ENCODE measurements around the gene PEAK1.
"Not testable (repeated sequence)": the region's sequence is repeated elsewhere in the genome, so short reads cannot be mapped to it uniquely, and the experiment has no call there.

The PEAK1 gene

DNA sequence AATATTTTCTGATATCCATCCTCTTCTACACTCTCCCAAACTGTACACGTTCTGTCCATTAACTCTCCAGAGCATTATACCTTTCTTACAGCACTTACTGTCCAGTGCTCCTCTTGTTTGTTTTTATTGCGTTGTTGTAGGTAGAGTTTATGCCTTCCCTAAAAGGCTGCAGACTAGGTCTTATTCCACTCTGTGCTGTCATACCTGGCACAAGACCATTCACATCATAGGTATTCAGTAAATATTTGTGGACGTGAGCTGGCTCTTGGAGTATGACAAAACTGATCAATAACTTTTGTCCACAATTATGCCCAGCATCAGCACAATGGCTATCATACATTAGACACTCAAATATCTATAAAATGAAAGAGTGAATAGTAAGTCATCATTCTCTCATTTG lies 5.2 kb upstream of the PEAK1 start:
- no peak for DNase-seq

DNA sequence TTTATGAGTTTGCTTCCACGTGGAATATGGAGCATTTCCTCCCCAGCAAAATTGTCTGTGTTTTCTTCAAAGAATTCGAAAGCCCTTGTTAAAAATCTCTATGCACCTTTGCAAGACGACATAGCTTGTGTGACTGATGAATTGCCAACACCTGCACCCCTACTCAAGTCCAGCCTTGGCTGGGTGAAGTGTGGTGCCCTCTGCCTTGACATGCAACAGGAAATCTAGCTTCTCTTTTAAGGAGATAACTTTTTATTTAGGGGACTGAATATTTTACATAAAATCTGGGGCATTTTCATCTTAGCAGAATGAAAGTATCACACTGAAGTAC lies 1.4 kb upstream of the PEAK1 start:
- no peak for DNase-seq

DNA sequence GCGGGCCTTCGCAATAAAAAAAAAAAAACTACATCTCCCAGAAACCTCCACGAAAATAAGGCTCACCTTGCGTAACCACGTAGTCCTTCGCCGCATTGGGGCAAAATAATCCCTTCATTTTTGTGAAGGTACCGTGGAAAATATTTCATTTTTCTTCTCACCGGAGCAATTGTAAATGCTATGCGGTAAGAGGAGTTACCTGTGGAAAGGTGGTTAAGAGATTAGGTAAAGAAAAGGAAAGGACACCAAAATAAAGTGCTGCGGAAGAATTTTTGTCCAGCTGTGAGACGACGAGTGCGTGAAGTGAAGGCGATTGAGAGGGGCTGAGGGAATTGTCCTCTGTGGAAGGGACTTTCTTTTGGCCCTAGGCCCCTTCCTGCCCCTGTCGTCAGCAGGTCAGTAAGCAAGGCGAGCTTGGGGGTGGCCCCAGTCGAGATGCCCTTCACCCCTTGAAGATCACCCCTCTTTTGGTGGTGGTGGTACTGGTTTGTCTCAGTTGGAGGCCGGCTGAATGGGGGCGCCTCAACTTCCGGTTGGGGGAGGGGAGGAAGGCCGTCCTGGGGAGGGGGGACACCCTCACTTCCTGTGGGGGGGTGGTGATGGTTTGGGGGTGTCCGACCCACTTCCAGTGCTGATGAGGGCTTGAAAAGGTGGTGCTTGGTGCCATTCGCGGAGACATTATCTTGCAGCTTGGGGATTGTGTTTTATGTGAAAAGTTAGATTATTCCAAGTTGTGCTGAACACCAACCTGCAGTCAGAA lies 886 bp upstream of the PEAK1 start, which contains the start of gene HMG20A:
TSS of gene HMG20A (plus strand) at position 279 of the 760 bp plus-strand sequence. CDS start 37,520 bp downstream, outside the sequence.
- peak; percentile 81 for DNase-seq

DNA sequence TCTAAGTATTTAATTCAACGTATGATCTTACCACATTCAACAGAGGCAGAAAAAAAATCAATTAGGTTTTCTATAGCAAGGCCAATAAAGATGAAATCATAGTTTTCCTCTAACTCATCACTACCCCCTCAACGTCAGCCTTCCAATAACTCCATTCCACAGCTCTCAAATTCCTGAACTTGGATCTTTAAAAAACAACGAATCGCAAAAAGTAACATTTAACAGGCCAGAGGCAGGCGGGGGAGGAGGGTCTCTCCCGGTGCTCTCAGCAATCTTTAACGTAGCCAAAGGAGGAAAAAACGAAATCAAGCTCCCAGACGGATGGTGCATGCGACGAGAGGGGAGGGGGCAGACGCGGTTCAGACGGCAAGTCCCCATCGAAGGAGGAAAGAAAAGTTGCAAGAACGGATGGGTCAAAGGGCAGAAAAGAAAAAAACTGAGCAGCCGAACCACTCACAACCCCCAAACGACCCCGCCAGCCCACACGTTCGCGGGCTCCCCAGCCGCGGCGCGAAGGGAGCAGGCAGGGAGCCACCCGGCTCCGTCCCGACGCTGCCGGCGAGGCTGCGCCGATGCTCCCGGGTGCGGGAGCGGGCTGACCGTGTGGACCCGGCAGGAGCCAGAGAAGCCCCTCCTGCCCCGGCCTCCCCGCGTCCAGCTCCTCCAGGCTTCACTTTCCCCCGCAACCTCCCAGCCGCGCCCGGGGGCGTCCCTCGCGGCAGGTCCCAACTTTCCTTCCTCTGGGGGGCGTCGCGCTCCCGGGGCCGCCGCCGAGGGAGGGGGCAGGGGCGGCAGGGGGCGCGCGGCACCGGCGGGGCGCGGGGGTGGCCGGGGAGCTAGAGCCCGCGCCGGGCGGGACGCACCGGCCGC lies 703 bp downstream of the PEAK1 start:
- no peak for DNase-seq

DNA sequence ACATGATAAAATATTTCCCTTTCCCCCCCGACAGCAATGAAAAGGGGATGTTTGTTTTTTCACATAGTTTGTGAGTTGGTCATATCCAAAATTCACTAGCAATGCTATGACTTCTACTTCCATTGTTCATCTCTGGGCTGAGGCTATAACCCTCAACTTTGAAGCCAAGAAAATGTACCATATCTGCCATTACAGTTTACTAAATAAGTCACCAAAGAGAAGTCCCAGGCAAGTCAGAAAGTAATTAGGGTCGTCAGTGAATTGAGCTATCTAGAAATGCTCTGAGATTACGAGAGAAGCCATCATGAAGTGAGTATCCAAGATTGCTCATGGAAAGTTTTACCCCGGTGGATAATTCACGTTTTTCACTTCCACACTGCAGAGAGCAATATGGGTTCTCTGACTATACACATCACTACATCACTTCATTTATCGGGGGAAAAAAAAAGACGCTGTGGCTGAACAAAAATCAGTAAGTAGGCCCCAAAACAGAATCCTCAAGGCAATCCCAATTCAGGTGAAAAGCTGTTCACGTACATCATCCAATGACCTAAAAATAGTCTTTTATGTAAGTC lies 1.4 kb downstream of the PEAK1 start:
- DNase-seq, result no peak

DNA sequence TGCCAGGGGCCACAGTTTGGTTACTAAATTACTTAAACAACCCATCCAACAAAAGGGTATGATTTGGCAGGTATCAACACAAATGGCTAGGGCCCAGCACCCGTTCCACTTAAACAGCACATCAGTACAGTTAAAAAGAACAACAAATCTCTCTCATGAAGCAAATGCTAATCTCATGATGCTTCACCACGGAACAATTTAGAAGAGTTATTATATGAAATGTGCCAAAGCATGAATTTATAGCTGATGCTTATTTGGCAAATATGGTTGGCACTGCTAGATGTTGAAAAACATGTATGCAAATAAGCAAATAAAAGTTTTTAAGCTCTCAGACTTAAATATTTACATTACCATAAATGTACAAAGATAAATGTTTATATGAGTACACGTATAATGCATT lies 2.3 kb downstream of the PEAK1 start:
- DNase-seq, result no peak

DNA sequence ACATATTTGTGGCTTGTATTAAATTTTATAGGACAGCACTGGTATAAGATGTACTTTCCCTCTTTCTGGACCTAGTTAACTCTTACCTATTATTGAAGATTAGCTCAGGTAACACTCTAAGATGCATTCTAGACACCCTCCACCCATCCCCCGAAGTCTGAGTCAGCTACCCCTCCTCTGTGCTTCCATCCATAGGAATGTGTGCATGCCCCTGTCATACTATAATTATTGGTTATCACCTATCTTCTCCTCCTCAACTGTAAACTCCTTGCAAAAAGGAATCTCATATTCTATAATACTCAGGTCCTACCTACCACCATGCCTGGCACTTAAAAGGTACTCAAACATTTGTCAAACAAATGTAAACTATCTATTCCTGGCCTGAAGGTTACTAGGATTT lies 3.0 kb downstream of the PEAK1 start:
- DNase-seq, result no peak

DNA sequence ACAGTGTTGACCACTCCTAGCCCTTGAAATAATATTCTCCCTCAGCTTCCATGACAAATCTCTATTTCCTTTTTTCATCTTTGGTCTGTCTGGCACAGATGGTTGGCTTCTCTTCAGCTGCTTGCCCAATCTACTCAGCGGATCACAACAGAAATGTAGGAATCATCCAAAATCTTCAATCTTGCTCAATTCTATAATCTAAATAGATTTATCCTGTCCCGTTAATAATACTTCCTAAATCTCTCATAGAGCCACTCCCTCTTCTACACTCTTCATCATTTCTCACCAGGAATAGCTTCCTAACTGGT lies 3.8 kb downstream of the PEAK1 start:
- no peak for DNase-seq

DNA sequence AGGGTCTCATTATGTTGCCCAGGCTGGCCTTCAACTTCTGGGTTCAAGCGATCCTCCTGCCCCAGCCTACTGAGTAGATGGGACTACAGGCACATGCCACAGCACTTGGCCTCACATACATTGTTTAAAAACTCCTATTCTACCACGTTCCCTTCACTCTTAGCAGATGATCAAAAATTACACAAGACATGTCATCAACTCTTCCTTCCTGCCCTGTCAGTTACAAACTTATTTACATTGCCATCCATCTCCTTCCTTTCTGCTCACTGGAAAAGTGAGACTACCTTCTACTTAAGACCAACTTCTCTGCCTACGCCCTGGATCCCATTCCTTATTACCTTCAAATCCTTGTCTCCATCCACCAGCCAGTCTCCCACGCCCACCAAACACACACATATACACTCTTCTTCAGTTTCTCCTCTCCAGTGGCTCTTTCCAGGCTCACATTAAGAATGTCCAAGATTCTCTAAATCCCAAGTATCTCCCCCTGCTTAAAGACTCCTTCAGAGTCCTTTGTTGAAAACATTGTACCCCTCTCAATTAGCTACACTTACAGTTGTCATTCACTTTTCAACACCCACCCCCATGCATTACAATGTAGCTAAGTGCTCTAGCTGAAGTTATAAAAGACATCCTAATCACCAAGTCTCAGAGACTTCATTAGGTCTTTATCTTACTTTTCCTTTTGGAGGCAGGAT lies 4.3 kb downstream of the PEAK1 start:
- DNase-seq, result no peak

DNA sequence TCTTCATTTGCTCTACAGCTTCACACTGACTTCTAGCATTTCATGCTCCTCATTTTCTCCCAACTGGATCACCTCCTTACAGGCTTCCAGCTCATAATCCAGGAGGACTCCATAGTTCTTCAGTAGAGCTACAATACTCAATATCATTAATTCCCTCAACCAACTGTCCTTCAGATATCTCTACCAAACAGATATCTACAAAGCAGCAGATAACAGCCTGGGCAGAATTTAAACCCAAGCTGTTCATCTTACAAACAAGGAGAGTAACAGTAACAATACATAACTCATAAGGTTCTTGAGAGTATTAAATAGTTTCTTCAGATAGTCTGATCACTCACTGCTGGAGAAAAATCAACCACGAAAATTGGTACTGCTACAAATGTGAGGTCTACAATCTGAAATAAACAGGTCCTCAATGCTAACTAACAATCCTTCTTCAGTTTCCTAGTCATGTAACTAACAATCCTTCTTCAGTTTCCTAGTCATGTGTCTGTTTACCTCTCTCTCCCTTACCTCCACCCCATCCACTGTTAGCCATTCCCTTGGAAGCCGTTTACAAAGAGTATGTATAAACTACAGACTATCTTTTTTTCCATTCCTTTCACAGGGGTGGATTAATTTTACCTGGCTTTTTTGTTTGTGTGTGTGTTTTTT lies 5.0 kb downstream of the PEAK1 start:
- DNase-seq, result no peak

DNA sequence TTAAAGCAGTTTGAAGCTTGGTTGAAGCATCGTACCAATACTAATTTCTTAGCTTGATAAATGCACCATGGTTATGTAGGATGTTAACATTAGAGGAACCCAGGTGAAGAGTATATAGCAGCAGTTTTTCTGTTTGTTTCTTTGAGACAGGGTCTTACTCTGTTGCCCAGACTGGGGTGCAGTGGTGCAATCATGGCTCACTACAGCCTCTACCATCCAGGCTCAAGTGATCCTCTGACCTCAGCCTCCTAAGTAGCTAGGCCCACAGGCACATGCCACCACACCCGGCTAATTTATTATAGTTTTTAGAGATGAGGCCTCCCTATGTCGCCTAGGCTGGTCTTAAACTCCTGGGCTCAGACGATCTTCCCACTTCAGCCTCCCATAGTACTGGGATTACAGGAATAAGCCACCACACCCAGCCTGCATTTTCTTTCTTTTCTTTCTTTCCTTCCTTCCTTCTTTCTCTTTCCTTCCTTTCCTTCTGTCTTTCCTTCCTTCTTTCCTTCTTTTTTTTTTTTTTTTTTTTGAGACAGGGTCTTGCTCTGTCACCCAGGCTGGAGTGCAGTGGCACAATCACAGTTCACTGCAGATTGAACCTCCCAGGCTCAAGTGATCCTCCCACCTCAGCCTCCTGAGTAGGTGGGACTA lies 6.1 kb downstream of the PEAK1 start:
- no peak for DNase-seq

DNA sequence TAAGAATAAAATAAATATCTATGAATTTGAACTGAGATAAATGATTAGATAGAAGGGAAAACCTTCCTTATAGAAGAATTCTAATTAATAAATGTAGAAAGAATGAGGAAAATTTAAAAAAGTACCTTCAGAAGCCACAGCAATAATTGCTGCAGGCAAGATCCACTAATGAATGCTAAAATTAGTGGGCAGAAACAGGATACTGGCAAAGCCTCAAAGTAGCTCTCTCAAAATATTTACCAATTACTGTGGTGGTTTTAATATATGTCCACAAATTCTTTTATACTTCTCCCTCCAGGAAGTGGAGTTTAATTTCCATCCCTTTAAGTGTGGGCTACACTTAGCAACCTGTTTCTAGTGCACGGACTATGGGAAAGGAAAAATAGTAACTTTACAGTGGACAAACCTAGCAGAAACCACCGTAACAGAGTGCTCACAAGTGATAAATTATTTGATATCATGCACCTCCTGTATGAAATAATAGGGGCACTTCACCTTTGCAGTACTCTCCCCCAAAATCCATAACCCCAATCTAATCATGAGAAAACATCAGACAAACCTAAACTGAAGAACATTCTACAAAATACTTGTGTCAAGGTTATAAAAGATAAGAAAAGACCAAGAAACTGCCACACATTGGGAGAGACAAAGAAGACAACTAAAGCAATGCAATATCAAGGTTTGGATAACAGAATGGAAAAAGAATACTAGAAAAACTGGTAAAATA lies 6.8 kb downstream of the PEAK1 start:
- no peak for DNase-seq

DNA sequence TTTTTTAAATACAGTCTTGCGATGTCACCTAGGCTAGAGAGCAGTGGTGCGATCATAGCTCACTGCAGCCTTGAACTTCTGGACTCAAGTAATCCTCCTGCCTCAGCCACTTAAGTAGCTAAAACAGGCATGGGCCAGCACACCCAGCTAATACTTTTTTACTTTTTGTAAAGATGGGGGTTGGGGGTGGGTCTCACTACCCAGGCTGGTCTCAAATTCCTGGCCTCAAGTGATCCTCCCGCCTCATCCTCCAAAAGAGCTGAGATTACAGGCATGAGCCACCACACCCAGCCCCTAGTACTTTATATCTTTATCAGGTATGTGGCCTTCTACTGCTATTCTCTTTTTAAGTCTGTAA lies 8.3 kb downstream of the PEAK1 start:
- no peak for DNase-seq

DNA sequence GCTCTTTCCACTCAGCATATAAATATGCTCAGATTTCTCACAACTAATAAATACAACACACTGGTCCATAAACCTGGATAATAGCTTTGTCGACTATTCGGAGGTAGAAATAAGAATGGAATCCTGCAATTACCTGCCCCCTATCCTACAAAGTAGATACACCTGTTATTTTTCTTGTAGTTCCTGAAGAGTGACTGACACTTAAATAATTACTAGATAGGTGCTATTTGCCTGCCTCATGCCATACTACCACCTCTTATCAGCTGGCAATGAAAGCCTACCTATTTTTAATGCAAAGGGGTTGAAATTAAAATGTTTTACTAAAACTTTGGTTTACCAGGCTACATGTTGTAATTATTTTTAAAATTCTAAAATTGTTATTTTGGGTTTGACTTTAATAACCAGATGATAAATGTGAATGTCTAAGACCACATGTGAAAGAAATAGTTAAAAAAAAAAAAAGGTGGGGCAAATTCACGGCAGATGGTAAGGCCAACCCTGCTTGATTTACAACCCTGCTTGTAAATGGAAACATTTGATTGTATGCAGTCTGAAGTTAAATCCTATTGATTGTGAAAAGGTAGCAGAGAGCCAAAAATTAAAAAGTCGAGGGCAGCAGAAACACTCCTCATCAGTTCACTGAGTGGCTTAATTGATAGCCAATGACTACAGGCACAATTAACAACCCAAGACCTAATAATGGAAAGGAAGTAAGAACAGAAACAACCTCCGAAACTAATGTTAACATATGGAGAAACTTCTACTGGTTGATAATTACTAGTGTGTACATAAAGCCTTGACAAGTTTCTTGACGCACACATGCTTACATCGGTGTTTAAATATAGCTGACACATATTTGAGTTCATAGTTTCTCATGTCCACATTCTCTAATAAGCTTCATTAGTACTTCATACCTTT lies 8.9 kb downstream of the PEAK1 start:
- no peak for DNase-seq

DNA sequence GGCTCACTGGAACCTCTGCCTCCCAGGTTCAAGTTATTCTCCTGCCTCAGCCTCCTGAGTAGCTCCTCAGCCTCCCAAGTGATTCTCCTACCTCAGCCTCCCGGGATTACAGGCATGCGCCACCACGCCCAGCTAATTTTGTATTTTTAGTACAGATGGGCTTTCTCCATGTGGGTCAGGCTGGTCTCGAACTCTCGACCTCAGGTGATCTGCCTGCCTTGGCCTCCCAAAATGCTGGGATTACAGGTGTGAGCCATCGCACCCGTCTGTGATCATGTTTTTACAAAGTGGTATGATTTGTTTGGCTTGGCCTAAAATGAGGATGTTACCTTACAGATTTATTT lies 9.8 kb downstream of the PEAK1 start:
- not testable (repeated sequence) for DNase-seq

DNA sequence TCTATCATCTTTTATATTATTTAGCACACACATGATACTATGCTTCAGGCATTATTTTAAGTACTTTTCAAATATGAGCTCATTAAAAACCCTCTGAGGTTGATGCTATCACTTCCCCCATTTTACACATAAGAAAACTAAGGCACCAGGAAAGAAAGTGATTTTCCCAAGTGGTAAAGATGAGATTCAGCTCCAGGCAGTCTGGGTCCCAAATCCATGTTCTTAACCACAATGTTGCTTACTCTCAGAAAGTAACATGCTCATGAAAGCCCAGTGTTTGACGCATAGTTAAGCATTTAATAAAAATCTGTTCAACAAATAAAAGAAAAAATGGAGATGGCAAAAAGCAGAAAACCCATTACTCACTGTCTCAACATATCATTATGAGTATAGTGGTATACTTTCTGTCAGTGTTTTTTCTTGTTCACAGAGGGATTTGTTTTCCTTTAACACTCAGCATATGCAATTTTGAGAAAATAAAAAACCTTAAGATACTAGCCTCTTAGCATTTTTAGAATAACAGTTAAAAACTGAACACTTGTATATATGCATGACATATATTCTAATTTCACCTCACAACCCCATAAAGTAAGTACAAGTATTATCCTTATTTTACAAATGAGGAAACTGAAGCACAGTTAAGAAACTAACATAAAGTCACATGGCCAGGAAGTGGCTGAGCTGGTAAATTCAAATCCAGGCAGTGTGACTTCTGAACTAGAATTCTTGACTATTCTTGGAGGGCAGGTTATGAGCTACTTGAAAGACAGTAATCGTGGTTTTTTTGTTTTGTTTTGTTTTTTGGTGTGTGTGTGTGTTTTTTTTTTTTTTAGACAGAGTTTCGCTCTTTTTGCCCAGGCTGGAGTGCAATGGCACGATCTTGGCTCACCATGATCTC lies 10.4 kb downstream of the PEAK1 start:
- DNase-seq, result no peak

DNA sequence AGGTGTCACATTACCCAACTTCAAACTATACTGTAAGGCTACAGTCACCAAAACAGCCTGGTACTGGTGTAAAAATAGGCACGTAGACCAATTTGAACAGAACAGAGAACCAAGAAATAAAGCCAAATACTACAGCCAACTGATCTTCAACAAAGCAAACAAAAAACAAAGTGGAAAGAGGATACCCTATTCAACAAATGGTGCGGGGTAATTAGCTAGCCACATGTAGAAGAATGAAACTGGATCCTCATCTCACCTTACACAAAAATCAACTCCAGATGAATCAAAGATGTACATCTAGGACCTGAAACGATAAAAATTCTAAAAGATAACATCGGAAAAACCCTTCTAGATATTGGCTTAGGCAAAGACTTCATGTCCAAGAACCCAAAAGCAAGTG lies 13.1 kb downstream of the PEAK1 start:
- DNase-seq, result no peak

DNA sequence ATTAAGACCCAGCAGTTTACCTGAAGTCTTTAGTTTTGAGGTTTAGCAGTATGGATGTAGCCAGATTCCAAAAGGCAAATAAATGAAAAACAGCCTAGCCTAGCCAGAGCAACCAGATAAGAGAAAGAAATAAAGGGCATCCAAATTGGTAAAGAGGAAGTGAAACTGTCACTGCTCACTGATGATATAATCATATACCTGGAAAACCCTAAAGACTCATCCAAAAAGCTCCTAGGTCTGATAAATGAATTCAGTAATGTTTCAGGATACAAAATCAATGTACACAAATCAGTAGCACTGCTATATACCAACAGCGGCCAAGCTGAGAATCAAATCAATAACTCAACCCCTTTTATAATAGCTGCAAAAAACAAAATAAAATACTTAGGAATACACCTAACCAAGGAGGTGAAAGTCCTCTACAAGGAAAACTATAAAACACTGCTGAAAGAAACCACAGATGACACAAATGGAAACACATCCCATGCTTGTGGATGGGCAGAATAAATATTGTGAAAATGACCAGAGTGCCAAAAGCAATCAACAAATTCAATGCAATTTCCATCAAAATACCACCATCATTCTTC lies 13.6 kb downstream of the PEAK1 start:
- not testable (repeated sequence) for DNase-seq

DNA sequence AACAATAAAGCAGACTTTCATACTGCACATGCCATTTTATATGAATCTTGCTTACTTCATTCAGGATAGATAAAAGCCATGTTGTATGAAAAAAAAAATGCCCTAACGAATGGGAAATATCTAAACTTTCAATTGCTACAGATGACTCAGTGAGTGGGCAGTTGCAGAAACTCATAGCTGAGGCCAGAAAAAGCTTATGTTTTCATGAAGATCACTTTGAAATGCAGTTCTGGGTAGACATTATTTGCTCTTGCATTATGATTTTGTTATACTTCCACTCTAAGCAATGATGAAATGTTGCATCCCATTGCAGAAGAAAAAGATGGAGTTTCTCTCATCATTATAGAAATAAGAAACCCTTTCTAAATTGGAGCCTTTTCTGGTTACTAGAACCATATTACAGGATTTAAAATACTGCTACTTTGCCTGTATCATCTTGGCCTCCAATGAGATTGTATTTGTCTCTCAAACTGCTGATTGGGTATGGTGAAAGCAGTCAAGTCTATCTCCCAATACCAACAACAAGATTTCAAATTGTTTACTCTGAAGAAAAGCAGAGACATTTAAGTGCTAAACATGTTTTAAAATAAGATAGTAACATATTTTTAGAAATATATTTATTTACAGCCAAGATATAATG lies 17.0 kb downstream of the PEAK1 start:
- no peak for DNase-seq
